Testis (tissue), 2 donors: ENCODE data around the gene APOB.

ENCODE experiments used
- POLR2A ChIP-seq: fragments of 450-650 bp; IDR thresholded peaks from one replicate; pipeline ENCODE4 v1.6.1; 2017; ENCODE audit warnings: antibody characterized with exemption, mild to moderate bottlenecking, moderate library complexity
- TF ChIP-seq, protein P1 (sequence below), 3 experiments: fragments of 450-650 bp in 2 of 3; fragments of 200-600 bp in 1 of 3; sonication (generic) in 1 of 3; IDR thresholded peaks; one replicate each; pipeline ENCODE4 v1.5.1; 2016 to 2019; ENCODE audit warnings: antibody characterized with exemption in 3 of 3, mild to moderate bottlenecking in 2 of 3, moderate library complexity in 1 of 3

- TF ChIP-seq POLR2A: no peak
- TF ChIP-seq, protein P1, sequence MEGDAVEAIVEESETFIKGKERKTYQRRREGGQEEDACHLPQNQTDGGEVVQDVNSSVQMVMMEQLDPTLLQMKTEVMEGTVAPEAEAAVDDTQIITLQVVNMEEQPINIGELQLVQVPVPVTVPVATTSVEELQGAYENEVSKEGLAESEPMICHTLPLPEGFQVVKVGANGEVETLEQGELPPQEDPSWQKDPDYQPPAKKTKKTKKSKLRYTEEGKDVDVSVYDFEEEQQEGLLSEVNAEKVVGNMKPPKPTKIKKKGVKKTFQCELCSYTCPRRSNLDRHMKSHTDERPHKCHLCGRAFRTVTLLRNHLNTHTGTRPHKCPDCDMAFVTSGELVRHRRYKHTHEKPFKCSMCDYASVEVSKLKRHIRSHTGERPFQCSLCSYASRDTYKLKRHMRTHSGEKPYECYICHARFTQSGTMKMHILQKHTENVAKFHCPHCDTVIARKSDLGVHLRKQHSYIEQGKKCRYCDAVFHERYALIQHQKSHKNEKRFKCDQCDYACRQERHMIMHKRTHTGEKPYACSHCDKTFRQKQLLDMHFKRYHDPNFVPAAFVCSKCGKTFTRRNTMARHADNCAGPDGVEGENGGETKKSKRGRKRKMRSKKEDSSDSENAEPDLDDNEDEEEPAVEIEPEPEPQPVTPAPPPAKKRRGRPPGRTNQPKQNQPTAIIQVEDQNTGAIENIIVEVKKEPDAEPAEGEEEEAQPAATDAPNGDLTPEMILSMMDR (IDR thresholded peaks at IDR 0.05): no peak
These were observed 34.1 kb downstream of the APOB start for GRCh38 chr2:21009662-21010225.
